ENCODE measurements around the gene BSPRY. TPM values are rescaled to one million over a fixed set of nuclear protein-coding genes. Genes with fewer than 3 reads are reported as not detected.
"Not testable (repeated sequence)": the region's sequence is repeated elsewhere in the genome, so short reads cannot be mapped to it uniquely, and the experiment has no call there.

Gene BSPRY
- total and polyA plus RNA-seq, 7 donors = 0.27 to 23.6 (median 0.66) TPM

- Histone ChIP-seq H3K4me3 (no peak overlapping the region), H3K27ac (no peak overlapping the region), H3K4me1 (peaks cover 0 to 9% (median 5%) of the 10 kb centered on the region in 4 donors), H3K9me3 (no peaks in the 10 kb centered on the region), H3K36me3 (no peaks in the 10 kb centered on the region), H3K27me3 (no peaks in the 10 kb centered on the region)
- WGBS, 2 donors = 15 to 44% methylated on average over 1 of the region's 1 CpG
- TF ChIP-seq POLR2AphosphoS5 (IDR thresholded peaks at IDR 0.05) = no peak
- no peak for TF ChIP-seq POLR2A (IDR thresholded peaks at IDR 0.05)
- TF ChIP-seq, protein P1, sequence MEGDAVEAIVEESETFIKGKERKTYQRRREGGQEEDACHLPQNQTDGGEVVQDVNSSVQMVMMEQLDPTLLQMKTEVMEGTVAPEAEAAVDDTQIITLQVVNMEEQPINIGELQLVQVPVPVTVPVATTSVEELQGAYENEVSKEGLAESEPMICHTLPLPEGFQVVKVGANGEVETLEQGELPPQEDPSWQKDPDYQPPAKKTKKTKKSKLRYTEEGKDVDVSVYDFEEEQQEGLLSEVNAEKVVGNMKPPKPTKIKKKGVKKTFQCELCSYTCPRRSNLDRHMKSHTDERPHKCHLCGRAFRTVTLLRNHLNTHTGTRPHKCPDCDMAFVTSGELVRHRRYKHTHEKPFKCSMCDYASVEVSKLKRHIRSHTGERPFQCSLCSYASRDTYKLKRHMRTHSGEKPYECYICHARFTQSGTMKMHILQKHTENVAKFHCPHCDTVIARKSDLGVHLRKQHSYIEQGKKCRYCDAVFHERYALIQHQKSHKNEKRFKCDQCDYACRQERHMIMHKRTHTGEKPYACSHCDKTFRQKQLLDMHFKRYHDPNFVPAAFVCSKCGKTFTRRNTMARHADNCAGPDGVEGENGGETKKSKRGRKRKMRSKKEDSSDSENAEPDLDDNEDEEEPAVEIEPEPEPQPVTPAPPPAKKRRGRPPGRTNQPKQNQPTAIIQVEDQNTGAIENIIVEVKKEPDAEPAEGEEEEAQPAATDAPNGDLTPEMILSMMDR (IDR thresholded peaks at IDR 0.05) = no peak
- no peak for TF ChIP-seq EP300 (IDR thresholded peaks at IDR 0.05)
- DNase-seq = no peak
- intact Hi-C loops (cut with DNase I) = no loop called here
Observed at GRCh38 chr9:113380869-113381378, 31.6 kb downstream of the BSPRY start.

DNA sequence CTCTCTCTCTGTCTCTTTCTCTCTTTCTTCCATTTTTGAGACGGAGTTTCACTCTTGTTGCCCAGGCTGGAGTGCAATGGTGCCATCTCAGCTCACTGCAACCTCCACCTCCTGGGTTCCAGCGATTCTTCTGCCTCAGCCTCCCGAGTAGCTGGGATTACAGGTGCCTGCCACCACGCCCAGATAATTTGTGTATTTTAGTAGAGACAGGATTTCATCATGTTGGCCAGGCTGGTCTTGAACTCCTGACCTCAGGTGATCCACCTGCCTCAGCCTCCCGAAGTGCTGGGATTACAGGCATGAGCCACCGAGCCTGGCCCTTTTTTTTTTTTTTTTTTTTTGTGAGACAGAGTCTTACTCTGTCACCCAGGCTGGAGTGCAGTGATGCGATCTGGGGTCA is 32.1 kb downstream of the BSPRY start:
- H3K9me3 ChIP-seq = not testable (repeated sequence)

GRCh38 chr9:113381909-113382411 is 32.6 kb downstream of the BSPRY start:
- Histone ChIP-seq H3K4me3 (no peak overlapping the region), H3K27me3 (no peaks in the 10 kb centered on the region), H3K4me1 (peaks cover 0 to 4% (median 1%) of the 10 kb centered on the region in 4 donors), H3K9me3 (no peaks in the 10 kb centered on the region), H3K27ac (no peak overlapping the region), H3K36me3 (peaks cover 0 to 9% (median under 1%) of the 10 kb centered on the region in 4 donors)
- DNase-seq = no peak
- TF ChIP-seq EP300 (IDR thresholded peaks at IDR 0.05) (no peak), POLR2AphosphoS5 (IDR thresholded peaks at IDR 0.05) (no peak)
- intact Hi-C loops (cut with DNase I) = no loop called here
- 19 to 67% methylated on average over 8 of the region's 8 CpGs for WGBS, 2 donors

More for the DNA sequence above, 32.1 kb downstream of the BSPRY start:
- H3K27me3 ChIP-seq; intact Hi-C loops (cut with DNase I); H3K27ac ChIP-seq; H3K36me3 ChIP-seq; H3K4me1 ChIP-seq; H3K4me3 ChIP-seq: not testable (repeated sequence)
- peak; percentile 37 for DNase-seq
- 23 to 69% methylated on average over 7 of the region's 7 CpGs for WGBS, 2 donors

DNA sequence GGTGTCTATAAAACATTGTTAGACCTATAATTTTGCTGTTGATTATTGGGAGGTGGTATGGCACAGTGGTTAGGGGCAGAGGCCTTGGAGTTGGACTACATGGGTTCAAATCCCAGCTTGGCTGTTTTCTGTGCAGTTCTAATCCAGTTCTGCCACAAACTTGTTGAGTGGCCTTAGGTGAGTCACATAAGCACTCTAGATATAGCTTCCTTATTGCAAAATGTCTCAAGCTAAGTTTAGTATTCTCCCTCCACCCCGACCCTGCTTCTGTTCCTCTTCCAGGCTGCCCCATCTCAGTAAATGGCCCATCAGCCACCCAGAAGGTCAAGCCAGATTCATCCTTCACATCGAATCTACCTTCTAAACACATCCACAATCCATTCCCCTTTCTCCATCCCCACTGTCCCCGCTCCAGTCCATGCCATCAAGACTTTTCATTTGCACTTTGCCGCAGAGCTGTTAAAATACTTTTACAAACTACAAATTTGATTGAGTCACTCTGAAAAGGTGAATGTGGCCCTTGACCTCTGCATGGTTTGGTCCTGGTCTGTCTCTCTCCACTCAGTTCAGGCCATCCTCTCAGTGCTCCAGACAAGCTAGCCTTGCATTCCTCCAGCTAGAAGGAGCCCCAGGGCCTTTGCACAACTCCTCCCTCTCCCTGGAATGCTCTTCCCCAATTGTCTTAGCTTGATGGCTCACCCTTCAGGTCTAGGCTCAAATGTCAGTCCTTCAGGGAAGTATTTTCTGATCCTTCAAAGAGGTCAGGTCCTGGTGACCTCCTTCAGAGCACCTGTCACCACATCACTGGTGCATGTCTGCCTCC is 37.4 kb downstream of the BSPRY start:
- Histone ChIP-seq H3K27ac (no peak overlapping the region), H3K4me3 (no peak overlapping the region), H3K36me3 (peaks cover 27 to 57% (median 41%) of the 10 kb centered on the region in 4 donors), H3K9me3 (no peaks in the 10 kb centered on the region), H3K27me3 (no peaks in the 10 kb centered on the region), H3K4me1 (no peaks in the 10 kb centered on the region)
- no peak for TF ChIP-seq POLR2AphosphoS5 (IDR thresholded peaks at IDR 0.05)
- no peak for TF ChIP-seq POLR2A (IDR thresholded peaks at IDR 0.05)
- TF ChIP-seq EP300 (IDR thresholded peaks at IDR 0.05) = no peak
- TF ChIP-seq, protein P1 (IDR thresholded peaks at IDR 0.05) = no peak
- WGBS, 2 donors = 72 to 88% methylated on average over 4 of the region's 4 CpGs
- no peak for DNase-seq
- intact Hi-C loops (cut with DNase I) = no loop called here

DNA sequence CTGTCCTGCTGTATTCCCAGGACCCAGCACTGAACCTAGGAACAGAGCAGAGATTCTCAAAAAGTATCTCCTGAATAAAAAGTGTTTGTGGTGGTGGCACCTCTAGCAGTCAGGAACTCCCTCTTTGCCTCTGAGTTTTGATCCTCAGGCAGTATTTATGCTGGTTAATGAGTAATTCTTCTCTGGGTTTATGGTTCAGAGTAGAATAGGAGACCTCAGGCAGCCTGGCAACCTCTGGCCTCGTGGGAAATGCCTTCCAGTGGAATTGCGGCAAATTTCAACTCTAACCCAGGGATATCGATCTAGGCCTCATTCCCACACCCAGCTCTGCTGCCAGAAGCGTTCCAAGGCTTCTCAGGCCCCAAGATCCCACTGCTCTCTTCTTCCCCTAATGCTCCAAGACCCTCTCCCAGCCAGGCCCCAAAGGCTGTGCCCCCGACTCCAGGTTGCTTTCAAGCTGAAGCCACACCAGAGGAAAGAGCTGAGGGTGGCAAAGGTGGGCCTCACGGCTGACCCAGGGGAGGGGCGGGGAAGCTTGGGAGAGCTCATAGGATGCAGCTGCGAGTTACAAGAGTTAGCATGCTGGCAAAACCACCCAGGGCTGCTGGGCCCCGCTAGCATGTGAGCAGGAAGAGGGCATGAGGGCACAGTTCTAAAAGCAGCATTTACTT is 38.4 kb downstream of the BSPRY start:
- peaks cover 27 to 65% (median 44%) of the 10 kb centered on the region in 4 donors for H3K36me3 ChIP-seq
- DNase-seq = no peak
- 23 to 60% methylated on average over 9 of the region's 9 CpGs for WGBS, 2 donors
- no peaks in the 10 kb centered on the region for H3K9me3 ChIP-seq
- H3K4me3 ChIP-seq = no peak overlapping the region
- no peaks in the 10 kb centered on the region for H3K4me1 ChIP-seq
- intact Hi-C loops (cut with DNase I) = no loop called here
- H3K27ac ChIP-seq = no peak overlapping the region
- TF ChIP-seq EP300 (IDR thresholded peaks at IDR 0.05) (no peak), POLR2AphosphoS5 (IDR thresholded peaks at IDR 0.05) (no peak), POLR2A (IDR thresholded peaks at IDR 0.05) (no peak)
- TF ChIP-seq, protein P1 (IDR thresholded peaks at IDR 0.05) = no peak
- H3K27me3 ChIP-seq = no peaks in the 10 kb centered on the region
